GM12872 (cell line): ENCODE results near the gene FRMD5.

Experiments
- CTCF ChIP-seq: IDR thresholded peaks from 3 replicates; pipeline ENCODE4 v1.5.1; 2011; ENCODE audit warnings: low read depth, mild to moderate bottlenecking, low read length, moderate library complexity; ENCODE audit not compliant: insufficient read depth

Gene FRMD5

GRCh38 chr15:44024155-44024554, 170.9 kb downstream of the FRMD5 start:
- no peak for TF ChIP-seq CTCF

- peak; percentile 16; the same call in 1 of the 3 replicates for TF ChIP-seq CTCF
Observed at GRCh38 chr15:44023176-44023575, 171.9 kb downstream of the FRMD5 start.

- TF ChIP-seq CTCF: no peak
Observed at GRCh38 chr15:44018151-44018550, 176.9 kb downstream of the FRMD5 start.

- TF ChIP-seq CTCF: no peak
Observed at GRCh38 chr15:44015545-44016305, 179.3 kb downstream of the FRMD5 start.

GRCh38 chr15:44011238-44011854, 183.7 kb downstream of the FRMD5 start:
- TF ChIP-seq CTCF: no peak

GRCh38 chr15:44010089-44010488, 185.0 kb downstream of the FRMD5 start:
- no peak for TF ChIP-seq CTCF

GRCh38 chr15:44009038-44009437, 186.0 kb downstream of the FRMD5 start:
- TF ChIP-seq CTCF: no peak
